Tibial artery (tissue), 4 donors: ENCODE measurements around the gene INO80E.

Experiments
- DNase-seq, 2 donors: peaks; one replicate each; pipeline ENCODE4 v3.0.0-alpha.2; 2019
- H3K27ac ChIP-seq, 2 donors: fragments of 200-600 bp; sonication (generic) in 1 of 2; 1 replicate in 1 of 2; 2 replicates in 1 of 2; pipeline ENCODE4 v1.5.1; 2018 to 2019; ENCODE audit warnings: mild to moderate bottlenecking in 1 of 2
- H3K27me3 ChIP-seq, 2 donors: fragments of 200-600 bp; sonication (generic) in 1 of 2; one replicate each; pipeline versions ENCODE4 v1.5.1 to v1.6.0; 2016 to 2019
- H3K36me3 ChIP-seq, 3 donors: fragments of 200-600 bp; sonication (generic) in 2 of 3; one replicate each; pipeline ENCODE4 v1.5.1; 2016 to 2019; ENCODE audit warnings: mild to moderate bottlenecking in 2 of 3
- H3K4me1 ChIP-seq, 4 donors: fragments of 200-600 bp; sonication (generic) in 2 of 4; 1 replicate in 3 of 4; 2 replicates in 1 of 4; pipeline ENCODE4 v1.5.1; 2016 to 2019
- H3K4me3 ChIP-seq, 2 donors: fragments of 200-600 bp; sonication (generic) in 1 of 2; 1 replicate in 1 of 2; 2 replicates in 1 of 2; pipeline ENCODE4 v1.5.1; 2018 to 2019; ENCODE audit warnings: mild to moderate bottlenecking in 2 of 2
- H3K9me3 ChIP-seq, 3 donors: fragments of 200-600 bp; sonication (generic) in 1 of 3; one replicate each; pipeline ENCODE4 v1.5.1; 2016 to 2019
- CTCF ChIP-seq, 2 experiments: fragments of 200-600 bp in 1 of 2; fragments of 450-650 bp in 1 of 2; IDR thresholded peaks; one replicate each; pipeline ENCODE4 v1.5.1; 2017 to 2019; ENCODE audit warnings: antibody characterized with exemption in 2 of 2, mild to moderate bottlenecking in 1 of 2, moderate library complexity in 1 of 2
- intact Hi-C: fragments of 100-400 bp; cut with DNase I; formaldehyde crosslinking; loops from one replicate; pipeline ENCODE4 v1.15.0; 2023; ENCODE audit warnings: low total_unique reads

INO80E gene

DNA sequence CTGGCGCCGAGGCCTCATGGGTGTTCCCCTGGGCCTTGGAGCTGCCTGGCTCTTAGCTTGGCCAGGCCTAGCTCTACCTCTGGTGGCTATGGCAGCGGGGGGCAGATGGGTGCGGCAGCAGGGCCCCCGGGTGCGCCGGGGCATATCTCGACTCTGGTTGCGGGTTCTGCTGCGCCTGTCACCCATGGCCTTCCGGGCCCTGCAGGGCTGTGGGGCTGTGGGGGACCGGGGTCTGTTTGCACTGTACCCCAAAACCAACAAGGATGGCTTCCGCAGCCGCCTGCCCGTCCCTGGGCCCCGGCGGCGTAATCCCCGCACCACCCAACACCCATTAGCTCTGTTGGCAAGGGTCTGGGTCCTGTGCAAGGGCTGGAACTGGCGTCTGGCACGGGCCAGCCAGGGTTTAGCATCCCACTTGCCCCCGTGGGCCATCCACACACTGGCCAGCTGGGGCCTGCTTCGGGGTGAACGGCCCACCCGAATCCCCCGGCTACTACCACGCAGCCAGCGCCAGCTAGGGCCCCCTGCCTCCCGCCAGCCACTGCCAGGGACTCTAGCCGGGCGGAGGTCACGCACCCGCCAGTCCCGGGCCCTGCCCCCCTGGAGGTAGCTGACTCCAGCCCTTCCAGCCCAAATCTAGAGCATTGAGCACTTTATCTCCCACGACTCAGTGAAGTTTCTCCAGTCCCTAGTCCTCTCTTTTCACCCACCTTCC lies 8.5 kb upstream of the INO80E start:
- intact Hi-C loops, result no loop called here
- TF ChIP-seq CTCF (IDR thresholded peaks at IDR 0.05), result no peak

GRCh38 chr16:29988346-29989075 lies 7.5 kb upstream of the INO80E start:
- H3K4me3 ChIP-seq, result no peak overlapping the region
- no peak for TF ChIP-seq CTCF (IDR thresholded peaks at IDR 0.05)
- peaks cover 70 to 100% (median 87%) of the 10 kb centered on the region in 3 donors for H3K36me3 ChIP-seq
- no peaks in the 10 kb centered on the region for H3K9me3 ChIP-seq
- H3K4me1 ChIP-seq, result peaks cover 0 to 2% (median 0%) of the 10 kb centered on the region in 4 donors
- no peak for DNase-seq
- H3K27ac ChIP-seq, result no peak overlapping the region
- intact Hi-C loops, result no loop called here
- H3K27me3 ChIP-seq, result no peaks in the 10 kb centered on the region

More for the DNA sequence above, 8.5 kb upstream of the INO80E start:
- Histone ChIP-seq H3K36me3 (peaks cover 74 to 100% (median 87%) of the 10 kb centered on the region in 3 donors), H3K4me1 (no peaks in the 10 kb centered on the region), H3K27ac (no peak overlapping the region), H3K27me3 (no peaks in the 10 kb centered on the region), H3K9me3 (no peaks in the 10 kb centered on the region), H3K4me3 (no peak overlapping the region)
- no peak for DNase-seq

GRCh38 chr16:29989111-29989858 lies 6.8 kb upstream of the INO80E start:
- no peak overlapping the region for H3K4me3 ChIP-seq
- no peak for DNase-seq
- no peaks in the 10 kb centered on the region for H3K9me3 ChIP-seq
- H3K4me1 ChIP-seq, result peaks cover 0 to 7% (median 3%) of the 10 kb centered on the region in 4 donors
- no peak overlapping the region for H3K27ac ChIP-seq
- peaks cover 62 to 96% (median 85%) of the 10 kb centered on the region in 3 donors for H3K36me3 ChIP-seq
- intact Hi-C loops, result no loop called here
- no peaks in the 10 kb centered on the region for H3K27me3 ChIP-seq
- no peak for TF ChIP-seq CTCF (IDR thresholded peaks at IDR 0.05)

GRCh38 chr16:29990034-29990433 lies 6.0 kb upstream of the INO80E start:
- H3K4me1 ChIP-seq, result peaks cover 0 to 15% (median 9%) of the 10 kb centered on the region in 4 donors
- intact Hi-C loops, result loop anchor here (10.0 kb wide), 1 partner anchor 175 kb away; the partner anchor contains the start of genes PAGR1 and PRRT2
- no peaks in the 10 kb centered on the region for H3K9me3 ChIP-seq
- H3K36me3 ChIP-seq, result peaks cover 55 to 88% (median 77%) of the 10 kb centered on the region in 3 donors
- DNase-seq, result no peak
- TF ChIP-seq CTCF (IDR thresholded peaks at IDR 0.05), result no peak
- H3K27ac ChIP-seq, result no peak overlapping the region
- H3K27me3 ChIP-seq, result no peaks in the 10 kb centered on the region
- no peak overlapping the region for H3K4me3 ChIP-seq

GRCh38 chr16:29990883-29991570 lies 5.0 kb upstream of the INO80E start:
- no peak for DNase-seq
- Histone ChIP-seq H3K36me3 (peaks cover 45 to 78% (median 67%) of the 10 kb centered on the region in 3 donors), H3K4me1 (peaks cover 0 to 16% (median 9%) of the 10 kb centered on the region in 4 donors), H3K27ac (no peak overlapping the region), H3K27me3 (no peaks in the 10 kb centered on the region), H3K4me3 (no peak overlapping the region), H3K9me3 (no peaks in the 10 kb centered on the region)
- no peak for TF ChIP-seq CTCF (IDR thresholded peaks at IDR 0.05)
- intact Hi-C loops, result loop anchor here (10.0 kb wide), 1 partner anchor 176 kb away; the partner anchor contains the start of genes PAGR1 and PRRT2
